ENCODE measurements around the gene POGK. TPM values are rescaled to one million over a fixed set of nuclear protein-coding genes. Genes with fewer than 3 reads are reported as not detected.

Gene POGK
- total and polyA plus RNA-seq, 10 of the 15 experiments (the other 5 are each of a cell fraction or from before 2014, with no cell fraction given): 5.3 to 34.6 (median 18.7) TPM

GRCh38 chr1:166858726-166859419 lies 19.6 kb downstream of the POGK start:
- Histone ChIP-seq H3K9ac (ENCODE audit: control insufficient read depth, insufficient read depth, low read length) (no peak overlapping the region), H3K36me3 (ENCODE audit: control insufficient read depth in 2 of 2, insufficient read depth in 2 of 2, low read length in 1 of 2) (peaks cover 8 to 19% of the 10 kb centered on the region in 2 experiments), H4K20me1 (ENCODE audit: control insufficient read depth, insufficient read depth) (no peaks in the 10 kb centered on the region), H3K9me3 (replicated peaks; ENCODE audit: control insufficient read depth, insufficient read depth, low read length) (no peaks in the 10 kb centered on the region), H3K27me3 (replicated peaks in 1 of 2; ENCODE audit: control insufficient read depth in 2 of 2, insufficient read depth in 2 of 2, low read length in 1 of 2) (no peaks in the 10 kb centered on the region), H3K79me2 (ENCODE audit: control insufficient read depth, insufficient read depth, low read length) (no peaks in the 10 kb centered on the region), H3K4me1 (ENCODE audit: control insufficient read depth, insufficient read depth, low read length) (no peaks in the 10 kb centered on the region), H2AFZ (ENCODE audit: control insufficient read depth, low read depth, low read length) (no peak overlapping the region), H3K27ac (ENCODE audit: control insufficient read depth, insufficient read depth) (no peak overlapping the region), H3K4me2 (ENCODE audit: control insufficient read depth, insufficient read depth) (no peak overlapping the region), H3K4me3 (no peak overlapping the region)
- in situ Hi-C loops (cut with MboI): no loop called here
- SMC1A ChIA-PET (ENCODE audit: uncharacterized antibody, unreplicated experiment): interaction anchor here (1.6 to 2.1 kb wide), 2 partner anchors 13 to 16 kb away, joined by 3 to 7 read pairs; no protein-coding TSS in a partner anchor
- POLR2A ChIA-PET: no interaction called here
- CTCF ChIA-PET: interaction anchor here (1.4 to 1.6 kb wide), 2 partner anchors 10 to 18 kb away, joined by 4 to 6 read pairs; no protein-coding TSS in a partner anchor
- WGBS (ENCODE audit: insufficient coverage, insufficient replicate concordance, low lambda C conversion rate, missing lambda C conversion rate): 85% methylated on average over 7 of the region's 7 CpGs
- intact Hi-C loops (cut with micrococcal nuclease; ENCODE audit: unreplicated experiment): no loop called here
- no peak for TF ChIP-seq JUND (IDR thresholded peaks at IDR 0.05; ENCODE audit: low read depth, low read length)
- no peak for TF ChIP-seq RELB (IDR thresholded peaks at IDR 0.05; ENCODE audit: low read depth)
- TF ChIP-seq TAF1 (IDR thresholded peaks at IDR 0.05; ENCODE audit: borderline replicate concordance, low read depth, low read length): no peak
- DNase-seq (ENCODE audit: low read depth, low spot score): no peak
- no peak for FAIRE-seq
- no peak for ATAC-seq
- RAD21 ChIA-PET (ENCODE audit: unreplicated experiment): no interaction called here
- BruUV-seq (replicated peaks): no TSS peak

- intact Hi-C loops (cut with micrococcal nuclease; ENCODE audit: unreplicated experiment): no loop called here
- no peak overlapping the region for H2AFZ ChIP-seq (ENCODE audit: control insufficient read depth, low read depth, low read length)
- peaks cover 8 to 19% of the 10 kb centered on the region in 2 experiments for H3K36me3 ChIP-seq (ENCODE audit: control insufficient read depth in 2 of 2, insufficient read depth in 2 of 2, low read length in 1 of 2)
- no peaks in the 10 kb centered on the region for H4K20me1 ChIP-seq (ENCODE audit: control insufficient read depth, insufficient read depth)
- BruUV-seq (replicated peaks): no TSS peak
- 0% methylated on average over 5 of the region's 5 CpGs for WGBS (ENCODE audit: insufficient coverage, insufficient replicate concordance, low lambda C conversion rate, missing lambda C conversion rate)
- FAIRE-seq (no peak), DNase-seq (ENCODE audit: low read depth, low spot score) (no peak), ATAC-seq (peak; percentile 38; the same call in 2 of the 3 replicates)
- no peak for TF ChIP-seq MTA2 (IDR thresholded peaks at IDR 0.05; ENCODE audit: low read depth)
- no peak for TF ChIP-seq GATAD2B (conservative IDR thresholded peaks at IDR 0.05; ENCODE audit: low read depth)
- TF ChIP-seq SPI1 (IDR thresholded peaks at IDR 0.05; ENCODE audit: borderline replicate concordance, insufficient read depth, low read depth, low read length): peak; percentile 11; the same call in 1 of the 2 replicates
- ChIA-PET SMC1A (ENCODE audit: uncharacterized antibody, unreplicated experiment) (no interaction called here), POLR2A (no interaction called here), CTCF (interaction anchor here (1.6 kb wide), 1 partner anchor 10 kb away, joined by 6 read pairs; no protein-coding TSS in a partner anchor), RAD21 (ENCODE audit: unreplicated experiment) (no interaction called here)
- no peaks in the 10 kb centered on the region for H3K79me2 ChIP-seq (ENCODE audit: control insufficient read depth, insufficient read depth, low read length)
- no peaks in the 10 kb centered on the region for H3K9me3 ChIP-seq (replicated peaks; ENCODE audit: control insufficient read depth, insufficient read depth, low read length)
- no peaks in the 10 kb centered on the region for H3K27me3 ChIP-seq (replicated peaks in 1 of 2; ENCODE audit: control insufficient read depth in 2 of 2, insufficient read depth in 2 of 2, low read length in 1 of 2)
- H3K4me1 ChIP-seq (ENCODE audit: control insufficient read depth, insufficient read depth, low read length): no peaks in the 10 kb centered on the region
- H3K4me3 ChIP-seq: no peak overlapping the region
- in situ Hi-C loops (cut with MboI): no loop called here
- H3K27ac ChIP-seq (ENCODE audit: control insufficient read depth, insufficient read depth): no peak overlapping the region
- H3K4me2 ChIP-seq (ENCODE audit: control insufficient read depth, insufficient read depth): no peak overlapping the region
- no peak overlapping the region for H3K9ac ChIP-seq (ENCODE audit: control insufficient read depth, insufficient read depth, low read length)
Observed at GRCh38 chr1:166859597-166859996, 20.3 kb downstream of the POGK start.
